Activated naive CD4-positive, alpha-beta T cell treated with anti-CD3 and anti-CD28 coated beads, Interleukin-2, amount 50 U/mL, for 24 hours (primary cell): Measurements from ENCODE around the gene MCF2L.

Source experiments
- H3K27ac Mint-ChIP-seq: one replicate; pipeline ENCODE4 v1.8.0; 2021; ENCODE audit warnings: mild to moderate bottlenecking, mixed read lengths
- H3K27me3 Mint-ChIP-seq: one replicate; pipeline ENCODE4 v1.8.0; 2021; ENCODE audit warnings: mixed read lengths
- H3K36me3 Mint-ChIP-seq: one replicate; pipeline ENCODE4 v1.8.0; 2021; ENCODE audit warnings: mixed read lengths
- H3K4me1 Mint-ChIP-seq: one replicate; pipeline ENCODE4 v1.8.0; 2021; ENCODE audit warnings: mixed read lengths
- H3K4me3 Mint-ChIP-seq: one replicate; pipeline ENCODE4 v1.8.0; 2021; ENCODE audit warnings: mild to moderate bottlenecking, mixed read lengths
- H3K9me3 Mint-ChIP-seq: one replicate; pipeline ENCODE4 v1.8.0; 2021; ENCODE audit warnings: mixed read lengths

MCF2L gene

DNA sequence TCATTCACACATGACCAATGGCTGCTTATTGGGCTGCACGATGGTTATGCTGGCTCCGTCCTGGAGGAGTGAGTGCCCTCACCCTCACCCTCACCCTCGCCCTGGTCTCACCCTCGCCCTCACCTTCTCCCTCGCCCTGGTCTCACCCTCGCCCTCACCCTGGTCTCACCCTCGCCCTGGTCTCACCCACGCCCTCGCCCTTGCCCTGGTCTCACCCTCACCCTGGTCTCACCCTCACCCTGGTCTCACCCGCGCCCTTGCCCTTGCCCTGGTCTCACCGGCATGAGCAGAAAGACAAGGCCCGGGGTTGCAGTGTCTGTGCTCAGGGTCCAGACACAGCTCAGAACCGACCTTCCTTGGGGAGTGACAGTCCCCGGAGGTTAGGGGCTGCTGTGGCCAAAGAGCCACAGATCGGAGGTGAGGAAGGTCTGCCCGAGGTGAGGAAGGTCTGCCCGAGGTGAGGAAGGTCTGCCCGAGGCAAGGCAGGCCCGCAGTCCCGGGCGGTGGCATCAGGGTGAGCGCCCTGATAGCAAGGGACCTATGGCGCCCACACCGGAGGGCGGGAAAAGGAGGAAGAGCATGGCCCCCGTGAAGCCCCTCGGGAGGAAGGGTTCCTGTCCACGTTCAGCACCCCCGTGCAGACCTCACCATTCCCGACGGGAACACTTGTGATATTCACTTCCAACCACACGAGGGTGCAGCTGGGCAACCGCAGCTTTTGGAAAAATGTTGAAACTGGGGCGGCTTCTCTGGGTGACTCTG is 65.6 kb downstream of the MCF2L start:
- Mint-ChIP-seq H3K36me3 (peaks cover 4% of the 10 kb centered on the region), H3K9me3 (no peaks in the 10 kb centered on the region), H3K4me3 (no peak overlapping the region), H3K27ac (no peak overlapping the region), H3K27me3 (no peaks in the 10 kb centered on the region), H3K4me1 (no peaks in the 10 kb centered on the region)

GRCh38 chr13:113035213-113035800 is 66.3 kb downstream of the MCF2L start:
- peaks cover 4% of the 10 kb centered on the region for H3K36me3 Mint-ChIP-seq
- H3K27ac Mint-ChIP-seq, result no peak overlapping the region
- no peaks in the 10 kb centered on the region for H3K27me3 Mint-ChIP-seq
- H3K4me1 Mint-ChIP-seq, result no peaks in the 10 kb centered on the region
- H3K4me3 Mint-ChIP-seq, result no peak overlapping the region
- no peaks in the 10 kb centered on the region for H3K9me3 Mint-ChIP-seq

- no peaks in the 10 kb centered on the region for H3K27me3 Mint-ChIP-seq
- no peak overlapping the region for H3K27ac Mint-ChIP-seq
- H3K36me3 Mint-ChIP-seq, result peaks cover 4% of the 10 kb centered on the region
- H3K4me3 Mint-ChIP-seq, result no peak overlapping the region
- H3K4me1 Mint-ChIP-seq, result no peaks in the 10 kb centered on the region
- H3K9me3 Mint-ChIP-seq, result no peaks in the 10 kb centered on the region
Observed at GRCh38 chr13:113036401-113036800, 67.4 kb downstream of the MCF2L start.

GRCh38 chr13:113040031-113040430 is 71.0 kb downstream of the MCF2L start:
- H3K9me3 Mint-ChIP-seq, result no peaks in the 10 kb centered on the region
- no peak overlapping the region for H3K27ac Mint-ChIP-seq
- no peaks in the 10 kb centered on the region for H3K4me1 Mint-ChIP-seq
- peaks cover 4% of the 10 kb centered on the region for H3K36me3 Mint-ChIP-seq
- no peaks in the 10 kb centered on the region for H3K27me3 Mint-ChIP-seq
- H3K4me3 Mint-ChIP-seq, result no peak overlapping the region

- Mint-ChIP-seq H3K27me3 (no peaks in the 10 kb centered on the region), H3K4me1 (no peaks in the 10 kb centered on the region), H3K36me3 (peaks cover 4% of the 10 kb centered on the region), H3K27ac (no peak overlapping the region), H3K4me3 (no peak overlapping the region), H3K9me3 (no peaks in the 10 kb centered on the region)
Observed at GRCh38 chr13:113040597-113041292, 71.7 kb downstream of the MCF2L start.

DNA sequence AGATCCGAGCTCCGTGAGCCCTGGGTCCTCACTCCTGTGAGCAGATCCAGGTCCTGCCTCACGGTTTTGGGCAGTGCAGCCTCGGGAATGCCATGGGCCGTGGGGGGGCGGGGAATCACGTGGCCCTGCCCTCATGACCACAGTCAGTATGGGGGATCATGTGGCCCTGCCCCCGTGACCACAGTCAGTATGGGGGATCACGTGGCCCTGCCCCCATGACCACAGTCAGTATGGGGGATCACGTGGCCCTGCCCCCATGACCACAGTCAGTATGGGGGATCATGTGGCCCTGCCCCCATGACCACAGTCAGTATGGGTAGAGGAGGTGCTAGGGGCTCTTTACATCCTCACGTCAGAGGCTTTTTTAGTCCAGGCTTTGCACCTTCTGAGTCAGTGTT is 72.3 kb downstream of the MCF2L start:
- no peaks in the 10 kb centered on the region for H3K4me1 Mint-ChIP-seq
- H3K4me3 Mint-ChIP-seq, result no peak overlapping the region
- no peaks in the 10 kb centered on the region for H3K9me3 Mint-ChIP-seq
- H3K27ac Mint-ChIP-seq, result no peak overlapping the region
- peaks cover 2% of the 10 kb centered on the region for H3K36me3 Mint-ChIP-seq
- H3K27me3 Mint-ChIP-seq, result no peaks in the 10 kb centered on the region

DNA sequence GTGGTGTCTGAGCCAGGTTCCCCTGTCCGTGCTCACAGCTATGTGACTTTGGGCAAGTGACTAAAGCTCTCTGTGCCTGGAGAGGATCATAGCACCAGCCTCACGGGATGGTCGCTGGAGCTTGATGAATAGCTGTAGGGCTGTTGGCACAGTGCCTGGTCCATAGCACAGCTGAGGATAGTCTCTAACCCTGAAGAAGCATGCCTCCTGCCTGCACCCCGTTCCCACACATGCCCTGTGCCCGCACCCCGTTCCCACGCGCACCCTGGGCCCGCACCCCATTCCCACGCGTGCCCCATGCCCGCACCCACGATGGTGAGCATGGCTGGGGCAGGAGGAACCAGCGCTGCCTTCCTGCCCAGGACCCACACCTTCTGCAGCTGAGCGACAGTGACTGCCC is 72.9 kb downstream of the MCF2L start:
- H3K9me3 Mint-ChIP-seq, result no peaks in the 10 kb centered on the region
- H3K4me1 Mint-ChIP-seq, result no peaks in the 10 kb centered on the region
- no peak overlapping the region for H3K4me3 Mint-ChIP-seq
- no peaks in the 10 kb centered on the region for H3K27me3 Mint-ChIP-seq
- H3K27ac Mint-ChIP-seq, result no peak overlapping the region
- H3K36me3 Mint-ChIP-seq, result peaks cover 2% of the 10 kb centered on the region

- Mint-ChIP-seq H3K4me1 (no peaks in the 10 kb centered on the region), H3K9me3 (no peaks in the 10 kb centered on the region), H3K4me3 (no peak overlapping the region), H3K27ac (no peak overlapping the region), H3K36me3 (peaks cover 2% of the 10 kb centered on the region), H3K27me3 (no peaks in the 10 kb centered on the region)
Observed at GRCh38 chr13:113042456-113042855, 73.4 kb downstream of the MCF2L start.

DNA sequence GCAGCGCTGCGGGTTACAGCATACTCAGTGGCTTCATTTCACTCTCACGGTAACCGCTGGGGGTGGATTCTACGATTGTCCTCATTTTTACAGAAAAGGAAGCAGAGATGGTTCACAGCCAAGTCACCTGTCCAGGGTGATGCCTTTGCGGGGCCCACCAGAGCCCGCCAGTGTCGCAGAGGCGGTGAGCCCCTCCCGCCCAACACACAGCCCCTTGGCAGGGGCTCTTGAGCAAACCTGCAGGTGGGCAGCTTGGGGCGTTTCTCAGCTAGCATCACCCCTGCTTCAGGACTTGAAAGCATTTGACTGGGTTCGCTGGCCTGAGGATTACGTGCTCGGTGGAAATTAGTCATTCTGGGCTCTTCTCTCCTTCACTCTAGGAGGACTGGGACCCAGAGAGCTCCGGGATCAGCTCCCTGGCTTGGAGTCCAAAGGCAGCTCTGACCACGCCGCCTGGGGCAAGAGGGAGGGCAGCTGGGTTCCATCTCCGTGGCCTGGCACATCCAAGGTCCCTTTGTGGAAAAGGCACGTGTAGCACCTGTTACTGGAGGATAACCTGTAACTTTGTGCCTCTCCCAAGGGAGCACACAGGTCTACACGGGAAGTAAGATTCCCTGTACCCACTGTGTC is 74.1 kb downstream of the MCF2L start:
- no peaks in the 10 kb centered on the region for H3K4me1 Mint-ChIP-seq
- no peaks in the 10 kb centered on the region for H3K36me3 Mint-ChIP-seq
- H3K27me3 Mint-ChIP-seq, result no peaks in the 10 kb centered on the region
- H3K9me3 Mint-ChIP-seq, result no peaks in the 10 kb centered on the region
- no peak overlapping the region for H3K4me3 Mint-ChIP-seq
- no peak overlapping the region for H3K27ac Mint-ChIP-seq

GRCh38 chr13:113043931-113044330 is 74.9 kb downstream of the MCF2L start:
- Mint-ChIP-seq H3K27me3 (no peaks in the 10 kb centered on the region), H3K4me3 (no peak overlapping the region), H3K4me1 (no peaks in the 10 kb centered on the region), H3K36me3 (no peaks in the 10 kb centered on the region), H3K27ac (no peak overlapping the region), H3K9me3 (no peaks in the 10 kb centered on the region)

DNA sequence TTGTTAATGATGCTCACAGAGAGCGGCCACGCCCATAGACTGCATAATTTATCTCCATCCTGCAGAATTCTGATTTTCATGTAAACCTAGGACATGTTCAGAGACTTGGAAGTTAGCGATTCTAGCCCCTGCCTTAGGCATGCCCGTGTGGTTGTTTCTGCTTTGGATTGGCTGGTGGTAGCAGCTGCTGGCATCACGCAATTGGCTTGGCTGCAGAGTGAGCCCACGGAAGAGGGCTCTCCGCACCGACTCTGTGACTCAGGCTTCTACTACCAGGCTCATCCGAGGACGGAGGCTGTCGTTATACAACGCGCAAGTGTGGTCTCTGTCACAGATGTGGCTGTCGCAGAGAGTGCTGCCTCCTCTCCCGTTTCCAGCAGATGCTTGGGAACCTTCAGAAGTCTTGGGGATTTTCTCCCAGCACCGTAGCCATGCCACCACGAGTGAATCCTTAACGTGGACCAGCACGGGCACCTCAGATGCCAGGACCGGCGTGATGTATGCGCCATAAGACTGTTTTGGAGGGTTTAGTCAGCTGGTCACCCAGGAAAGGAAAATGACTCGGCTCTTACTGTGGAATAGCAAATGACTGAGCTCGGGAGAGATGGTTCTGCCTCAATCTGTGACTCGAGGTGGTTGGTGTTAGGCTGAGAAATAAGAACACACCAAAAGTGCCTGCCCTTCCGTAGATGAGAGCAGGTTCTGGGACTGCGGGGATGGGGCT is 75.5 kb downstream of the MCF2L start:
- H3K27ac Mint-ChIP-seq, result no peak overlapping the region
- no peaks in the 10 kb centered on the region for H3K4me1 Mint-ChIP-seq
- H3K36me3 Mint-ChIP-seq, result no peaks in the 10 kb centered on the region
- H3K9me3 Mint-ChIP-seq, result no peaks in the 10 kb centered on the region
- no peak overlapping the region for H3K4me3 Mint-ChIP-seq
- H3K27me3 Mint-ChIP-seq, result no peaks in the 10 kb centered on the region

GRCh38 chr13:113045251-113046127 is 76.5 kb downstream of the MCF2L start:
- H3K27ac Mint-ChIP-seq, result no peak overlapping the region
- H3K36me3 Mint-ChIP-seq, result peaks cover 2% of the 10 kb centered on the region
- no peaks in the 10 kb centered on the region for H3K9me3 Mint-ChIP-seq
- no peak overlapping the region for H3K4me3 Mint-ChIP-seq
- no peaks in the 10 kb centered on the region for H3K4me1 Mint-ChIP-seq
- no peaks in the 10 kb centered on the region for H3K27me3 Mint-ChIP-seq

DNA sequence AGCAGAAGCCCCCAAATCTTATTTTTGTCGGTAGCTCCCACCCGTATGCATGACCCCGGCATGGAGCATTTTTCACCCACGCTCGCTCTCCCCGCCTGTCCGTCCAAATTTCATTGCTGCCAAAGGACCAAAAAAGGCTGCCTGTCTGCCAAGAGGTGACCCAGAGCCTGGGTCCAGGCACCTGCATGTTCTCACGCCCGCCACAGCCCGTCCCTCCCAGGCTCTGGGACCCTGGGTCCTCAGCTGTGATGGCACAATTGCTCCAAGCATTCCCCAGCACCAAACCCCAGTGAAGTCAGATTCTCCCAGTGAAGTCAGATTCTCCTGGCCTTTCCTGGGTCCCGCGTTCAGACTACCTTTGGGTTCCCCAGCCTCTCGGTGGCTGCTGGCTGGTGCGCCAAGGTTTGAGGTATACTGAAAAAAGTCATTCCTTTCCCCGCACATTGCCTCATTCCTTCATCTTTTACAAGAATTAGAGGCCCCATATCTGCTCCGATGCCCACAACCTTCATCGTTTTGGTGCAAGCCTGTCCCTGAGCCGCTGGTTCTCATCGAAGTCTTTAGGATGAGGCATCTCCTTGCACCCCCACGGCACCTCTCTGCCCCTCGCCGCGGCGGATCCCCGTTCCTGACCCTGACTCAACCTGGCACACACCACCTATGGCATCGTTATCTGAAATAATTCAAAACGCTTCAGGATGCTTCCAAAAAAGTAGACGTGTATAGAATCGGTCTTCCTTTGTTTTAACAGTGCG is 77.3 kb downstream of the MCF2L start:
- Mint-ChIP-seq H3K9me3 (no peaks in the 10 kb centered on the region), H3K36me3 (peaks cover 2% of the 10 kb centered on the region), H3K4me3 (no peak overlapping the region), H3K4me1 (no peaks in the 10 kb centered on the region), H3K27me3 (no peaks in the 10 kb centered on the region), H3K27ac (no peak overlapping the region)

GRCh38 chr13:113046883-113047244 is 77.8 kb downstream of the MCF2L start:
- Mint-ChIP-seq H3K27ac (no peak overlapping the region), H3K4me3 (no peak overlapping the region), H3K4me1 (no peaks in the 10 kb centered on the region), H3K27me3 (no peaks in the 10 kb centered on the region), H3K9me3 (no peaks in the 10 kb centered on the region), H3K36me3 (peaks cover 2% of the 10 kb centered on the region)
